Loucy (cell line): ENCODE measurements around the gene CCDC92.

Experiments used
- H2AFZ ChIP-seq: fragments of 200-600 bp; sonication (generic); 2 replicates; pipeline ENCODE4 v1.6.0; 2016; ENCODE audit warnings: antibody characterized with exemption, mild to moderate bottlenecking, low read length, moderate library complexity
- H3F3A ChIP-seq: fragments of 200-600 bp; 2 replicates; pipeline ENCODE4 v1.6.0; 2016; ENCODE audit warnings: antibody characterized with exemption, low read depth, mild to moderate bottlenecking
- H3K27me3 ChIP-seq: fragments of 200-600 bp; sonication (generic); 2 replicates; pipeline ENCODE4 v1.6.1; 2014; ENCODE audit warnings: low read length, mild to moderate bottlenecking; ENCODE audit not compliant: insufficient read depth, poor library complexity, severe bottlenecking
- H3K36me3 ChIP-seq: fragments of 200-600 bp; sonication (generic); 2 replicates; pipeline ENCODE4 v1.6.1; 2016; ENCODE audit warnings: low read length; ENCODE audit not compliant: insufficient read depth
- H3K4me1 ChIP-seq: fragments of 200-600 bp; sonication (generic); 2 replicates; pipeline ENCODE4 v1.5.1; 2014; ENCODE audit warnings: low read length, mild to moderate bottlenecking; ENCODE audit not compliant: insufficient read depth, poor library complexity, severe bottlenecking
- H3K4me2 ChIP-seq: fragments of 200-600 bp; sonication (generic); 2 replicates; pipeline ENCODE4 v1.6.0; 2014; ENCODE audit warnings: antibody characterized with exemption, low read length, low read depth, mild to moderate bottlenecking; ENCODE audit not compliant: poor library complexity, severe bottlenecking
- H3K4me3 ChIP-seq: fragments of 200-600 bp; sonication (generic); 2 replicates; pipeline ENCODE4 v1.5.1; 2014; ENCODE audit warnings: low read length, mild to moderate bottlenecking, mixed read lengths; ENCODE audit not compliant: poor library complexity, severe bottlenecking
- H3K79me2 ChIP-seq: fragments of 200-600 bp; sonication (generic); 2 replicates; pipeline ENCODE4 v1.6.1; 2014; ENCODE audit warnings: low read length; ENCODE audit not compliant: insufficient read depth
- H3K9ac ChIP-seq: fragments of 200-600 bp; sonication (generic); 2 replicates; pipeline ENCODE4 v1.6.0; 2014; ENCODE audit warnings: mild to moderate bottlenecking, low read depth, low read length, moderate library complexity; ENCODE audit not compliant: poor library complexity, severe bottlenecking
- H3K9me2 ChIP-seq: fragments of 200-600 bp; sonication (generic); replicated peaks from 2 replicates; pipeline ENCODE4 v1.6.1; 2016; ENCODE audit warnings: low read depth, low read length, mixed read lengths
- H3K9me3 ChIP-seq: fragments of 200-600 bp; sonication (generic); 2 replicates; pipeline ENCODE4 v1.6.1; 2014; ENCODE audit warnings: mild to moderate bottlenecking, antibody characterized with exemption, low read length, low read depth; ENCODE audit not compliant: insufficient read depth
- H4K20me1 ChIP-seq: fragments of 200-600 bp; sonication (generic); 2 replicates; pipeline ENCODE4 v1.6.0; 2014; ENCODE audit warnings: antibody characterized with exemption, low read length, mild to moderate bottlenecking; ENCODE audit not compliant: insufficient read depth, poor library complexity, severe bottlenecking
- EZH2phosphoT487 ChIP-seq: fragments of 200-600 bp; IDR thresholded peaks from 2 replicates; pipeline ENCODE4 v1.6.1; 2018; ENCODE audit warnings: antibody characterized with exemption, mild to moderate bottlenecking, moderate library complexity, borderline replicate concordance
- TF ChIP-seq, protein P1 (sequence below): fragments of 200-600 bp; sonication (generic); conservative IDR thresholded peaks from 2 replicates; pipeline ENCODE4 v1.5.1; 2014; ENCODE audit warnings: mild to moderate bottlenecking, antibody characterized with exemption, low read length

Gene CCDC92

DNA sequence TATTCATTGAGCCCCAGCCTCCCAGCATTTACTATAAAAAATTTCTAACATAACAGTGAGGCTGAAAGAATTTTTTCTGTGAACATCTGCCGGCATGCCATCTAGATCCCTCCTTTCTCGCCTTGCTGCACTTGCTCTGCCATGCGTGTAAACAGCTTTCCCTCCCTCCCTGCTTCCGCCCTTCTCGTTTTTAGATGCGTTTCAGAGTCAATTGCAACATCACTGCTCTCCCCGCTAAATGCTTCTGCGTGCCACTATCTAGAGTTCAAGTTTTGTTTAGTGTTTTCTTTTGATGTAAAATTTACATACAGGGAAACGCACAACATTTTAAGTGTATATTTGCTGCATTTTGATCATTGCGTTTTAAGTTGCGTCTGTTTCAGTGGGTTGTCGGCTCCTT lies 83.6 kb downstream of the CCDC92 start:
- TF ChIP-seq, protein P1, sequence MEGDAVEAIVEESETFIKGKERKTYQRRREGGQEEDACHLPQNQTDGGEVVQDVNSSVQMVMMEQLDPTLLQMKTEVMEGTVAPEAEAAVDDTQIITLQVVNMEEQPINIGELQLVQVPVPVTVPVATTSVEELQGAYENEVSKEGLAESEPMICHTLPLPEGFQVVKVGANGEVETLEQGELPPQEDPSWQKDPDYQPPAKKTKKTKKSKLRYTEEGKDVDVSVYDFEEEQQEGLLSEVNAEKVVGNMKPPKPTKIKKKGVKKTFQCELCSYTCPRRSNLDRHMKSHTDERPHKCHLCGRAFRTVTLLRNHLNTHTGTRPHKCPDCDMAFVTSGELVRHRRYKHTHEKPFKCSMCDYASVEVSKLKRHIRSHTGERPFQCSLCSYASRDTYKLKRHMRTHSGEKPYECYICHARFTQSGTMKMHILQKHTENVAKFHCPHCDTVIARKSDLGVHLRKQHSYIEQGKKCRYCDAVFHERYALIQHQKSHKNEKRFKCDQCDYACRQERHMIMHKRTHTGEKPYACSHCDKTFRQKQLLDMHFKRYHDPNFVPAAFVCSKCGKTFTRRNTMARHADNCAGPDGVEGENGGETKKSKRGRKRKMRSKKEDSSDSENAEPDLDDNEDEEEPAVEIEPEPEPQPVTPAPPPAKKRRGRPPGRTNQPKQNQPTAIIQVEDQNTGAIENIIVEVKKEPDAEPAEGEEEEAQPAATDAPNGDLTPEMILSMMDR = no peak
- no peak for TF ChIP-seq EZH2phosphoT487
- no peaks in the 10 kb centered on the region for H4K20me1 ChIP-seq
- no peak overlapping the region for H3K4me2 ChIP-seq
- H3K4me3 ChIP-seq = no peak overlapping the region
- H3F3A ChIP-seq = no peaks in the 10 kb centered on the region
- H2AFZ ChIP-seq = no peak overlapping the region
- peaks cover 3% of the 10 kb centered on the region for H3K4me1 ChIP-seq
- no peaks in the 10 kb centered on the region for H3K27me3 ChIP-seq
- H3K9ac ChIP-seq = no peak overlapping the region
- no peaks in the 10 kb centered on the region for H3K79me2 ChIP-seq
- H3K36me3 ChIP-seq = no peaks in the 10 kb centered on the region
- no peaks in the 10 kb centered on the region for H3K9me3 ChIP-seq
- no peaks in the 10 kb centered on the region for H3K9me2 ChIP-seq

GRCh38 chr12:123886931-123887582 lies 85.6 kb downstream of the CCDC92 start:
- no peak for TF ChIP-seq EZH2phosphoT487
- TF ChIP-seq, protein P1 = no peak
- Histone ChIP-seq H3K9ac (no peak overlapping the region), H3F3A (no peaks in the 10 kb centered on the region), H2AFZ (no peak overlapping the region), H3K9me2 (no peaks in the 10 kb centered on the region), H3K4me1 (peaks cover 3% of the 10 kb centered on the region), H3K36me3 (no peaks in the 10 kb centered on the region), H3K4me2 (no peak overlapping the region), H4K20me1 (no peaks in the 10 kb centered on the region), H3K9me3 (no peaks in the 10 kb centered on the region), H3K4me3 (no peak overlapping the region), H3K79me2 (no peaks in the 10 kb centered on the region), H3K27me3 (no peaks in the 10 kb centered on the region)

GRCh38 chr12:123886258-123886657 lies 86.4 kb downstream of the CCDC92 start:
- Histone ChIP-seq H3K4me2 (no peak overlapping the region), H3K27me3 (no peaks in the 10 kb centered on the region), H3K4me3 (no peak overlapping the region), H3K4me1 (peaks cover 3% of the 10 kb centered on the region), H3K9me2 (no peaks in the 10 kb centered on the region), H3K79me2 (no peaks in the 10 kb centered on the region), H3F3A (no peaks in the 10 kb centered on the region), H3K9ac (no peak overlapping the region), H2AFZ (no peak overlapping the region), H3K36me3 (no peaks in the 10 kb centered on the region), H4K20me1 (no peaks in the 10 kb centered on the region), H3K9me3 (no peaks in the 10 kb centered on the region)
- no peak for TF ChIP-seq EZH2phosphoT487
- TF ChIP-seq, protein P1 = no peak
